ENCODE data around the gene ENTPD1. TPM values are rescaled to one million over a fixed set of nuclear protein-coding genes. Genes with fewer than 3 reads are reported as not detected.

ENTPD1 gene
- total and polyA plus RNA-seq, 10 of the 15 experiments (the other 5 are each of a cell fraction or from before 2014, with no cell fraction given) = 110 to 413 (median 161) TPM

GRCh38 chr10:95756041-95756761, at the start of gene ENTPD1 (continued):
- no peak; the same call in 1 of the 2 replicates for TF ChIP-seq RB1 (IDR thresholded peaks at IDR 0.05; ENCODE audit: borderline replicate concordance)
- TF ChIP-seq BHLHE40 (IDR thresholded peaks at IDR 0.05; ENCODE audit: borderline replicate concordance in 1 of 2, low read depth in 2 of 2, low read length in 1 of 2) = no peak
- TF ChIP-seq MLLT1 (IDR thresholded peaks at IDR 0.05) = peak; percentile 92
- TF ChIP-seq POLR2AphosphoS5 (IDR thresholded peaks at IDR 0.05; ENCODE audit: low read length) = peak; percentile 91
- TF ChIP-seq NFYB (IDR thresholded peaks at IDR 0.05; ENCODE audit: insufficient read depth, low read depth, low read length) = no peak
- no peak for TF ChIP-seq SUZ12 (IDR thresholded peaks at IDR 0.05; ENCODE audit: unreplicated experiment)
- TF ChIP-seq ZNF24 (IDR thresholded peaks at IDR 0.05) = no peak
- no peak for TF ChIP-seq PAX8 (IDR thresholded peaks at IDR 0.05)
- no peak; the same call in 1 of the 2 replicates for TF ChIP-seq ZNF384 (IDR thresholded peaks at IDR 0.05; ENCODE audit: borderline replicate concordance, low read depth, low read length)
- TF ChIP-seq DPF2 (IDR thresholded peaks at IDR 0.05) = no peak
- TF ChIP-seq, protein P1, sequence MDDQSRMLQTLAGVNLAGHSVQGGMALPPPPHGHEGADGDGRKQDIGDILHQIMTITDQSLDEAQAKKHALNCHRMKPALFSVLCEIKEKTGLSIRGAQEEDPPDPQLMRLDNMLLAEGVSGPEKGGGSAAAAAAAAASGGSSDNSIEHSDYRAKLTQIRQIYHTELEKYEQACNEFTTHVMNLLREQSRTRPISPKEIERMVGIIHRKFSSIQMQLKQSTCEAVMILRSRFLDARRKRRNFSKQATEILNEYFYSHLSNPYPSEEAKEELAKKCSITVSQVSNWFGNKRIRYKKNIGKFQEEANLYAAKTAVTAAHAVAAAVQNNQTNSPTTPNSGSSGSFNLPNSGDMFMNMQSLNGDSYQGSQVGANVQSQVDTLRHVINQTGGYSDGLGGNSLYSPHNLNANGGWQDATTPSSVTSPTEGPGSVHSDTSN (IDR thresholded peaks at IDR 0.05; ENCODE audit: insufficient replicate concordance, low read depth, low read length) = no peak
- no peak for TF ChIP-seq BRCA1 (IDR thresholded peaks at IDR 0.05; ENCODE audit: low read depth, low read length)
- TF ChIP-seq ZZZ3 (IDR thresholded peaks at IDR 0.05; ENCODE audit: control insufficient read depth, insufficient read length, low read depth) = no peak
- TF ChIP-seq TAF1 (IDR thresholded peaks at IDR 0.05; ENCODE audit: borderline replicate concordance, low read depth, low read length) = peak; percentile 45
- TF ChIP-seq POU2F2 (IDR thresholded peaks at IDR 0.05; ENCODE audit: borderline replicate concordance, low read depth, low read length) = peak; percentile 95
- no peak for TF ChIP-seq NFYA (IDR thresholded peaks at IDR 0.05; ENCODE audit: borderline replicate concordance, low read depth, low read length)
- TF ChIP-seq GABPA (IDR thresholded peaks at IDR 0.05; ENCODE audit: low read depth) = 0 out of 2 replicates have a peak, but pooled peaks have one; percentile 5
- TF ChIP-seq STAT3 (IDR thresholded peaks at IDR 0.05; ENCODE audit: low read depth, low read length) = no peak
- no peak for TF ChIP-seq ZBTB11 (CRISPR knock-in tag; IDR thresholded peaks at IDR 0.05)
- no peak for TF ChIP-seq USF2 (IDR thresholded peaks at IDR 0.05; ENCODE audit: borderline replicate concordance, low read depth, low read length)
- TF ChIP-seq EGR1 (IDR thresholded peaks at IDR 0.05; ENCODE audit: borderline replicate concordance in 1 of 2, low read depth in 2 of 2, low read length in 2 of 2) = no peak
- no peak for TF ChIP-seq MEF2B (IDR thresholded peaks at IDR 0.05; ENCODE audit: partially characterized antibody, poor library complexity, severe bottlenecking)
- peak; percentile 14; the same call in 1 of the 2 replicates for TF ChIP-seq EED (IDR thresholded peaks at IDR 0.05; ENCODE audit: low read depth)
- TF ChIP-seq FOXK2 (IDR thresholded peaks at IDR 0.05) = no peak
